Gastrocnemius medialis (tissue), 4 donors: Measurements from ENCODE around the gene TNS1. TPM values are rescaled to one million over a fixed set of nuclear protein-coding genes. Genes with fewer than 3 reads are reported as not detected.

Experiments used
- ATAC-seq, 2 donors: fragments of 150-250 bp; one replicate each; pipeline ENCODE4 v1.9.1; 2016
- DNase-seq, 2 donors: peaks; one replicate each; pipeline ENCODE4 v3.0.0-alpha.2; 2019
- H3K27ac ChIP-seq, 4 donors: fragments of 200-600 bp; sonication (generic); 1 replicate in 1 of 4; 2 replicates in 3 of 4; pipeline ENCODE4 v1.5.1; 2016 to 2018; ENCODE audit warnings: mild to moderate bottlenecking in 2 of 4, moderate library complexity in 1 of 4
- H3K27me3 ChIP-seq, 3 donors: fragments of 200-600 bp; sonication (generic) in 2 of 3; 1 replicate in 1 of 3; 2 replicates in 2 of 3; pipeline versions ENCODE4 v1.5.1 to v1.6.0; 2016 to 2019; ENCODE audit warnings: mild to moderate bottlenecking in 1 of 3, moderate library complexity in 1 of 3
- H3K36me3 ChIP-seq, 2 donors: fragments of 200-600 bp; sonication (generic) in 1 of 2; one replicate each; pipeline ENCODE4 v1.5.1; 2017 to 2018
- H3K4me1 ChIP-seq, 2 donors: fragments of 200-600 bp; sonication (generic) in 1 of 2; one replicate each; pipeline ENCODE4 v1.5.1; 2016 to 2017; ENCODE audit warnings: mild to moderate bottlenecking in 2 of 2
- H3K4me3 ChIP-seq, 4 donors: fragments of 200-600 bp; sonication (generic) in 3 of 4; 1 replicate in 1 of 4; 2 replicates in 3 of 4; pipeline ENCODE4 v1.5.1; 2016 to 2019; ENCODE audit warnings: mild to moderate bottlenecking in 2 of 4
- H3K9me3 ChIP-seq, 3 donors: fragments of 200-600 bp; sonication (generic) in 2 of 3; 1 replicate in 1 of 3; 2 replicates in 2 of 3; pipeline ENCODE4 v1.5.1; 2016 to 2019
- POLR2A ChIP-seq, 2 donors: fragments of 450-650 bp; IDR thresholded peaks; one replicate each; pipeline ENCODE4 v1.6.1; 2017; ENCODE audit warnings: antibody characterized with exemption in 2 of 2, mild to moderate bottlenecking in 2 of 2, moderate library complexity in 2 of 2
- in situ Hi-C, 4 donors: fragments of 200-750 bp; cut with MboI; loops; one replicate each; pipeline versions ENCODE4 v1.15.0 to v1.8.0; 2017; ENCODE audit warnings: low sequenced_read_pairs in 4 of 4
- intact Hi-C: fragments of 100-400 bp; cut with DNase I; formaldehyde crosslinking; loops from one replicate; pipeline ENCODE4 v1.15.1; 2023; ENCODE audit warnings: low total_unique reads
- total RNA-seq, 4 donors: library from RNA; depleted of rRNA; stranded (reverse); fragments of >200 nt; gene quantifications; one replicate each; pipeline versions ENCODE4 v1.1.0 to v1.2.3, GENCODE V29; 2016
- TF ChIP-seq, protein P1 (sequence below), 5 experiments: fragments of 450-650 bp in 3 of 5; fragments of 200-600 bp in 2 of 5; sonication (generic) in 2 of 5; IDR thresholded peaks in 4 of 5; conservative IDR thresholded peaks in 1 of 5; 1 replicate in 4 of 5; 2 replicates in 1 of 5; pipeline ENCODE4 v1.5.1; 2016 to 2019; ENCODE audit warnings: antibody characterized with exemption in 5 of 5, mild to moderate bottlenecking in 3 of 5, moderate library complexity in 3 of 5

TNS1 gene
- total RNA-seq, 4 donors from 2014 or later: 407 to 670 (median 484) TPM

- in situ Hi-C loops: no loop called here
- no peak for ATAC-seq
- DNase-seq: peak in 1 of 2 donors; percentile 12
- TF ChIP-seq POLR2A (IDR thresholded peaks at IDR 0.05): no peak
- TF ChIP-seq, protein P1, sequence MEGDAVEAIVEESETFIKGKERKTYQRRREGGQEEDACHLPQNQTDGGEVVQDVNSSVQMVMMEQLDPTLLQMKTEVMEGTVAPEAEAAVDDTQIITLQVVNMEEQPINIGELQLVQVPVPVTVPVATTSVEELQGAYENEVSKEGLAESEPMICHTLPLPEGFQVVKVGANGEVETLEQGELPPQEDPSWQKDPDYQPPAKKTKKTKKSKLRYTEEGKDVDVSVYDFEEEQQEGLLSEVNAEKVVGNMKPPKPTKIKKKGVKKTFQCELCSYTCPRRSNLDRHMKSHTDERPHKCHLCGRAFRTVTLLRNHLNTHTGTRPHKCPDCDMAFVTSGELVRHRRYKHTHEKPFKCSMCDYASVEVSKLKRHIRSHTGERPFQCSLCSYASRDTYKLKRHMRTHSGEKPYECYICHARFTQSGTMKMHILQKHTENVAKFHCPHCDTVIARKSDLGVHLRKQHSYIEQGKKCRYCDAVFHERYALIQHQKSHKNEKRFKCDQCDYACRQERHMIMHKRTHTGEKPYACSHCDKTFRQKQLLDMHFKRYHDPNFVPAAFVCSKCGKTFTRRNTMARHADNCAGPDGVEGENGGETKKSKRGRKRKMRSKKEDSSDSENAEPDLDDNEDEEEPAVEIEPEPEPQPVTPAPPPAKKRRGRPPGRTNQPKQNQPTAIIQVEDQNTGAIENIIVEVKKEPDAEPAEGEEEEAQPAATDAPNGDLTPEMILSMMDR (IDR thresholded peaks at IDR 0.05 in 4 of 5, conservative IDR thresholded peaks at IDR 0.05 in 1 of 5): no peak
- H3K4me3 ChIP-seq: no peak overlapping the region
- no peaks in the 10 kb centered on the region for H3K9me3 ChIP-seq
- H3K27ac ChIP-seq: peak overlapping the region; percentile 73 to 82 (median 80)
- H3K36me3 ChIP-seq: peaks cover 0 to 53% of the 10 kb centered on the region in 2 donors
- H3K4me1 ChIP-seq: peaks cover 33 to 69% of the 10 kb centered on the region in 2 donors
- no peaks in the 10 kb centered on the region for H3K27me3 ChIP-seq
- intact Hi-C loops: no loop called here
Measured at GRCh38 chr2:217802876-217803652, 199.7 kb downstream of the TNS1 start.

DNA sequence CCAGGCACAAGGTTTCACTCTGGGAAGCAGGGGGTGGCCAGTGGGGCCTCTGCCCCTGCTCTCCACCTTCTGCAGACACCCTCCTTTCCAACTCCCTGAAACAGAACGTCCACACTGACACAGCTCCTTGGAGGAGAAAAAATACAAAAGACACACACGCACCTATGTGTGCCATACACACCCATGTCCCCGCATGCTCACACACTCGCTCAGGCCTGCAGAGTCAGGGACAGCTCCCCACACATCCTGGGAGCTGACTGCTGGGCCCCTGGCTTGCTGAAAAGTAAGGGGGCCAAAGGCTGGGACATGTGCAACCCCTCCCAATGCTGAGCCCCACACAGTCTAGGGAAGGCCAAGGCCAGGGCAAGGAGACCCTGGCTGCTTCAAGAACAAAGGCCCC lies 200.5 kb downstream of the TNS1 start:
- H3K4me3 ChIP-seq: no peak overlapping the region
- no peaks in the 10 kb centered on the region for H3K9me3 ChIP-seq
- intact Hi-C loops: no loop called here
- H3K36me3 ChIP-seq: peaks cover 0 to 45% of the 10 kb centered on the region in 2 donors
- TF ChIP-seq, protein P1 (IDR thresholded peaks at IDR 0.05 in 4 of 5, conservative IDR thresholded peaks at IDR 0.05 in 1 of 5): no peak
- TF ChIP-seq POLR2A (IDR thresholded peaks at IDR 0.05): no peak
- peaks cover 39 to 67% of the 10 kb centered on the region in 2 donors for H3K4me1 ChIP-seq
- DNase-seq (peak in 1 of 2 donors; percentile 13), ATAC-seq (no peak)
- H3K27ac ChIP-seq: peak overlapping the region; percentile 73 to 83 (median 81)
- in situ Hi-C loops: no loop called here
- no peaks in the 10 kb centered on the region for H3K27me3 ChIP-seq

DNA sequence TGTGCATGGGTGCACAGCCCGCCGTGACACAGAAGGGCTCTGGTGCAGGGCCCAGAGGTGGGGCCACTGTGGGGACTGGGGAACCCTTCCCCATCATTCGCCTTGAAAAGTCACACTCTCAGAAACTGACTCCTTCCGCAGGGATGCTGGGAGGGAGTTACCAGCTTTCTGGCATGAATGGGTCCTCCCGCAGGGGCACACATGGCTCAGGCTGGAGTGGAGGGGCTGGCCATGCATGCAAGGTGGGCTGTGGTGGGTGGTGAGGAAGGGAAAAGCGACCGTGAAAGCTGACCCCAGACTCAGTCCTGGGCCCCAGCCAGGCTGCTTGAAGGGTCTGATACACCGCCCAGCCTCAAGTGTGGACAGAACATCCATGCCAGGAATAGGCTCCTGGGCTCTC lies 201.1 kb downstream of the TNS1 start:
- in situ Hi-C loops: no loop called here
- Histone ChIP-seq H3K27ac (peak overlapping the region; percentile 73 to 83 (median 81)), H3K9me3 (no peaks in the 10 kb centered on the region), H3K4me3 (no peak overlapping the region), H3K4me1 (peaks cover 37 to 61% of the 10 kb centered on the region in 2 donors), H3K27me3 (no peaks in the 10 kb centered on the region), H3K36me3 (peaks cover 0 to 40% of the 10 kb centered on the region in 2 donors)
- TF ChIP-seq POLR2A (IDR thresholded peaks at IDR 0.05): no peak
- TF ChIP-seq, protein P1 (IDR thresholded peaks at IDR 0.05 in 4 of 5, conservative IDR thresholded peaks at IDR 0.05 in 1 of 5): no peak
- ATAC-seq: no peak
- intact Hi-C loops: no loop called here
- DNase-seq: peak; percentile 2 to 27

DNA sequence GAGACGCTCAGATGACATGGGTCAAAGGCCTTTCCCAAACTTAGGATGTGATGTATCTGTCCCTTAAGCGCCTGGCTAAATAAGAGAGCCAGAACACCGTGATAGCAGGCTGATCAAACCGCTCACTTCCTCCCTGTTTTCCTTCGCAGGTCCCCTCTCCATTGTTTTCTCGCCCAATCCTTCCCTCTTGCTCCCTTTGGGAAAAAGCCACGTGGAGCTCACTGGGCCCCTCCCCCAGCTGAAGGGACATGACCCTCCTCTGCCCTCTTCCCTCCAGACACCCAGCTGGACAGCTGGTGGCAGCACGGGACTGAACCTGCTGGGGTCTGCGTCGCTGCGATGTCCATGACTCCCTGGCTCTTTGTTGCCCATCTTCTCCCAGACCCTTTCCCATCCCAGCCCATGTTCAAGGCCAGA lies 201.7 kb downstream of the TNS1 start:
- ATAC-seq: no peak
- peak; percentile 4 to 39 for DNase-seq
- Histone ChIP-seq H3K27ac (peak overlapping the region; percentile 73 to 83 (median 81)), H3K27me3 (no peaks in the 10 kb centered on the region), H3K9me3 (no peaks in the 10 kb centered on the region), H3K36me3 (peaks cover 0 to 35% of the 10 kb centered on the region in 2 donors), H3K4me1 (peaks cover 31 to 57% of the 10 kb centered on the region in 2 donors), H3K4me3 (no peak overlapping the region)
- intact Hi-C loops: no loop called here
- TF ChIP-seq POLR2A (IDR thresholded peaks at IDR 0.05): no peak
- TF ChIP-seq, protein P1 (IDR thresholded peaks at IDR 0.05 in 4 of 5, conservative IDR thresholded peaks at IDR 0.05 in 1 of 5): peak in 1 of 5 experiments; percentile 10
- in situ Hi-C loops: no loop called here
